ENCODE measurements around the gene OR5H14. TPM values are rescaled to one million over a fixed set of nuclear protein-coding genes. Genes with fewer than 3 reads are reported as not detected.
"Not testable (repeated sequence)": the region's sequence is repeated elsewhere in the genome, so short reads cannot be mapped to it uniquely, and the experiment has no call there.

OR5H14 gene
- total RNA-seq, 1 experiment from 2014 or later, result not detected

- Histone ChIP-seq H3F3A (ENCODE audit: insufficient read depth, low read depth) (no peaks in the 10 kb centered on the region), H3K27me3 (ENCODE audit: insufficient read depth, low read depth) (no peaks in the 10 kb centered on the region), H3K4me3 (no peak overlapping the region), H2AFZ (no peak overlapping the region), H4K20me1 (ENCODE audit: insufficient read depth) (no peaks in the 10 kb centered on the region), H3K4me1 (replicated peaks; ENCODE audit: insufficient read depth) (no peaks in the 10 kb centered on the region), H3K79me2 (ENCODE audit: low read depth) (no peaks in the 10 kb centered on the region), H3K36me3 (ENCODE audit: low read depth) (no peaks in the 10 kb centered on the region), H3K27ac (no peak overlapping the region), H3K4me2 (no peak overlapping the region), H3K9me3 (ENCODE audit: insufficient read depth, low read depth) (peaks cover 4% of the 10 kb centered on the region; the same call in 1 of the 2 replicates), H3K9me2 (ENCODE audit: insufficient read depth) (no peaks in the 10 kb centered on the region)
- TF ChIP-seq EZH2 (IDR thresholded peaks at IDR 0.05; ENCODE audit: low read depth), result no peak
- TF ChIP-seq, protein P1, sequence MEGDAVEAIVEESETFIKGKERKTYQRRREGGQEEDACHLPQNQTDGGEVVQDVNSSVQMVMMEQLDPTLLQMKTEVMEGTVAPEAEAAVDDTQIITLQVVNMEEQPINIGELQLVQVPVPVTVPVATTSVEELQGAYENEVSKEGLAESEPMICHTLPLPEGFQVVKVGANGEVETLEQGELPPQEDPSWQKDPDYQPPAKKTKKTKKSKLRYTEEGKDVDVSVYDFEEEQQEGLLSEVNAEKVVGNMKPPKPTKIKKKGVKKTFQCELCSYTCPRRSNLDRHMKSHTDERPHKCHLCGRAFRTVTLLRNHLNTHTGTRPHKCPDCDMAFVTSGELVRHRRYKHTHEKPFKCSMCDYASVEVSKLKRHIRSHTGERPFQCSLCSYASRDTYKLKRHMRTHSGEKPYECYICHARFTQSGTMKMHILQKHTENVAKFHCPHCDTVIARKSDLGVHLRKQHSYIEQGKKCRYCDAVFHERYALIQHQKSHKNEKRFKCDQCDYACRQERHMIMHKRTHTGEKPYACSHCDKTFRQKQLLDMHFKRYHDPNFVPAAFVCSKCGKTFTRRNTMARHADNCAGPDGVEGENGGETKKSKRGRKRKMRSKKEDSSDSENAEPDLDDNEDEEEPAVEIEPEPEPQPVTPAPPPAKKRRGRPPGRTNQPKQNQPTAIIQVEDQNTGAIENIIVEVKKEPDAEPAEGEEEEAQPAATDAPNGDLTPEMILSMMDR (conservative IDR thresholded peaks at IDR 0.05), result no peak
- intact Hi-C loops (cut with micrococcal nuclease; ENCODE audit: unreplicated experiment), result loop anchor here (10.0 kb wide), 1 partner anchor 149 kb away; the partner anchor contains the start of gene OR5H6
- DNase-seq, result no peak
- POLR2A ChIA-PET (ENCODE audit: unreplicated experiment), result no interaction called here
- CTCF ChIA-PET, result no interaction called here
- no TSS peak for BruUV-seq (replicated peaks)
Observed at GRCh38 chr3:98115717-98116116, 31.6 kb upstream of the OR5H14 start.

- Histone ChIP-seq H3K9me2 (ENCODE audit: insufficient read depth) (no peaks in the 10 kb centered on the region), H3K27me3 (ENCODE audit: insufficient read depth, low read depth) (no peaks in the 10 kb centered on the region), H3K4me1 (replicated peaks; ENCODE audit: insufficient read depth) (no peaks in the 10 kb centered on the region), H3F3A (ENCODE audit: insufficient read depth, low read depth) (no peaks in the 10 kb centered on the region), H3K4me2 (no peak within 1 kb of the TSS), H2AFZ (no peak within 1 kb of the TSS), H3K9me3 (ENCODE audit: insufficient read depth, low read depth) (no peaks in the 10 kb centered on the region), H3K79me2 (ENCODE audit: low read depth) (no peaks in the 10 kb centered on the region), H3K4me3 (no peak within 1 kb of the TSS), H3K36me3 (ENCODE audit: low read depth) (no peaks in the 10 kb centered on the region), H3K27ac (no peak within 1 kb of the TSS), H4K20me1 (ENCODE audit: insufficient read depth) (no peaks in the 10 kb centered on the region)
- BruUV-seq (replicated peaks), result no TSS peak
- CTCF ChIA-PET, result no interaction called here
- POLR2A ChIA-PET (ENCODE audit: unreplicated experiment), result no interaction called here
- intact Hi-C loops (cut with micrococcal nuclease; ENCODE audit: unreplicated experiment), result no loop called here
- no peak for DNase-seq
- TF ChIP-seq, protein P1 (conservative IDR thresholded peaks at IDR 0.05), result no peak
Observed at GRCh38 chr3:98130421-98130820, 16.9 kb upstream of the OR5H14 start, which contains the start of gene OR5H1. Gene OR5H1, plus strand, starts transcription at chr3:98130721. Its CDS starts 1,977 bp downstream, at chr3:98132698.

DNA sequence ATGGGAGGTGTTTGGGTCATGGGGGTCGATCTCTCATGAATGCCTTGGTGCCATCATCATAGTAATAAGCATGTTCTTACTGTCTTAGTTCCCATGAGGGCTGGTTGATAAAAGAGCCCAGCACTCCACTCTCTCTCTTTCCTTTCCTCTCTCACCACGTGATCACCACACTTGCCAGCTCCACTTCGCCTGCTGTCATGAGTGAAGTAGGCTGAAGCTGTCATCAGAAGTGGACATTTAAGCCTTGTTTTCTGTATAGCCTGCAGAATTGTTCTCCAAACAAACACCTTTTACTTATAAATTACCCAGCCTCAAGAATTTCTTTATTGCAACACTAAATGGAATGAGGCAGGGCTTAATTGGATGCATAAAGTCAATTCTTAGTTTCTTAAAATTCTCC is 10.6 kb upstream of the OR5H14 start:
- Histone ChIP-seq H3K27me3 (ENCODE audit: insufficient read depth, low read depth) (no peaks in the 10 kb centered on the region), H3K4me3 (no peak overlapping the region), H3K36me3 (ENCODE audit: low read depth) (no peaks in the 10 kb centered on the region), H3F3A (ENCODE audit: insufficient read depth, low read depth) (no peaks in the 10 kb centered on the region), H3K9me2 (ENCODE audit: insufficient read depth) (no peaks in the 10 kb centered on the region), H4K20me1 (ENCODE audit: insufficient read depth) (no peaks in the 10 kb centered on the region), H3K4me1 (replicated peaks; ENCODE audit: insufficient read depth) (no peaks in the 10 kb centered on the region), H2AFZ (0 out of 2 replicates have a peak overlapping the region, but pooled peaks have one; percentile 1), H3K9me3 (ENCODE audit: insufficient read depth, low read depth) (no peaks in the 10 kb centered on the region), H3K4me2 (no peak overlapping the region), H3K27ac (no peak overlapping the region), H3K79me2 (ENCODE audit: low read depth) (no peaks in the 10 kb centered on the region)
- intact Hi-C loops (cut with micrococcal nuclease; ENCODE audit: unreplicated experiment), result no loop called here
- no peak for TF ChIP-seq EZH2 (IDR thresholded peaks at IDR 0.05; ENCODE audit: low read depth)
- TF ChIP-seq, protein P1 (conservative IDR thresholded peaks at IDR 0.05), result no peak
- no TSS peak for BruUV-seq (replicated peaks)
- DNase-seq, result no peak
- ChIA-PET CTCF (no interaction called here), POLR2A (ENCODE audit: unreplicated experiment) (no interaction called here)

DNA sequence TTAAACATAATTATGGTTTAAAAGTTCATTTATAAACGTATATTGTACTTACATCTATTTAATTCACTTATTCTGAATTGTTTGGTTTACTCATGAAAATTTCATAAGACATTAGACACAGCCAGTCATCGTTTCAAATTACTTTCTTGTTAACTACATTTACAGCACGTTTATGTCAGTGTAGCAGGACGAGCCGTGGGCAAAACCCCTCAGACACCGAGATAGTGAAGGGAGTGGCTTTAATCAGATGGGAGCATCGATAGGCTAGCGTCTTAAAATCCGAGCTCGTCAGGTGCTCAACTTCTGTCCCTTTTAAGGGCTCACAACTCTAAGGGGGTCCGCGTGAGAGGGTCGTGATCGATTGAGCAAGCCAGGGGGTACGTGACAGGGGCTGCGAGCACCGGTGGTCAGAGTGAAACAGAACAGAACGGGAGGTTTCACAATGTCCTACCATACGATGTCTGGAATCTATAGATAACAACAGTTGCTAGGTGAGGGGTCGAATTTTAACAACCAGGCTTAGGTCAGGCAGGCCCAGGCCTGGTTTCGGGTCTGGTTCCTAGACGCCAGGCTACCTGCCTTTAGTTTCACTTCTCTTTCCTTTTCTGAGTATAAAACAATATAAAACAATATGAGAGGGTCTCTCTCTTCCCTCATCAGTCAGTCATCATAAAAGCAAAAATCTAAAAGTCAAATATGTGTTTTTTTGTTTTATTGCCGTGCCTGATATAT is 9.3 kb upstream of the OR5H14 start:
- intact Hi-C loops (cut with micrococcal nuclease; ENCODE audit: unreplicated experiment); H3K4me2 ChIP-seq; H3K4me3 ChIP-seq; H3K27me3 ChIP-seq (ENCODE audit: insufficient read depth, low read depth); BruUV-seq (replicated peaks); H2AFZ ChIP-seq; H3K4me1 ChIP-seq (replicated peaks; ENCODE audit: insufficient read depth); H3K27ac ChIP-seq; H3K79me2 ChIP-seq (ENCODE audit: low read depth); DNase-seq; H3F3A ChIP-seq (ENCODE audit: insufficient read depth, low read depth); H3K9me2 ChIP-seq (ENCODE audit: insufficient read depth); POLR2A ChIA-PET (ENCODE audit: unreplicated experiment); H4K20me1 ChIP-seq (ENCODE audit: insufficient read depth); H3K36me3 ChIP-seq (ENCODE audit: low read depth); H3K9me3 ChIP-seq (ENCODE audit: insufficient read depth, low read depth): not testable (repeated sequence)
- CTCF ChIA-PET, result interaction anchor here (0.6 kb wide), 1 partner anchor 637 kb away, joined by 4 read pairs; no protein-coding TSS in a partner anchor
